ENCODE measurements around the gene NCEH1. TPM values are rescaled to one million over a fixed set of nuclear protein-coding genes. Genes with fewer than 3 reads are reported as not detected.
A peak's percentile ranks its signal among the peaks of the same experiment; 100 is the strongest.

NCEH1 gene
- total and polyA plus RNA-seq, 10 donors = 3.8 to 30.7 (median 16.9) TPM

- intact Hi-C loops (cut with DNase I; ENCODE audit: low total_unique reads) = no loop called here
- WGBS, 5 donors = 91 to 96% (median 93%) methylated on average over 5 of the region's 5 CpGs
- H3K27me3 ChIP-seq (replicated peaks in 1 of 7) = no peaks in the 10 kb centered on the region
- no peak overlapping the region for H3K4me3 ChIP-seq
- H3K27ac ChIP-seq = peak overlapping the region in 4 of 8 donors; percentile 2 to 37 (median 12)
- H3K36me3 ChIP-seq = no peaks in the 10 kb centered on the region
- peaks cover 0 to 27% (median 16%) of the 10 kb centered on the region in 8 donors for H3K9me3 ChIP-seq
- DNase-seq = no peak
- TF ChIP-seq CTCF (IDR thresholded peaks at IDR 0.05 in 8 of 11, conservative IDR thresholded peaks at IDR 0.05 in 3 of 11) (no peak), POLR2A (IDR thresholded peaks at IDR 0.05) (no peak), POLR2AphosphoS5 (IDR thresholded peaks at IDR 0.05) (no peak)
- H3K4me1 ChIP-seq = peaks cover 4 to 16% (median 11%) of the 10 kb centered on the region in 6 donors
Measured at GRCh38 chr3:172615296-172615695, 95.6 kb downstream of the NCEH1 start.

- intact Hi-C loops (cut with DNase I; ENCODE audit: low total_unique reads) = no loop called here
- peaks cover 4 to 16% (median 11%) of the 10 kb centered on the region in 6 donors for H3K4me1 ChIP-seq
- no peak for DNase-seq
- no peaks in the 10 kb centered on the region for H3K36me3 ChIP-seq
- peaks cover 0 to 27% (median 16%) of the 10 kb centered on the region in 8 donors for H3K9me3 ChIP-seq
- TF ChIP-seq POLR2AphosphoS5 (IDR thresholded peaks at IDR 0.05) (no peak), POLR2A (IDR thresholded peaks at IDR 0.05) (no peak), CTCF (IDR thresholded peaks at IDR 0.05 in 8 of 11, conservative IDR thresholded peaks at IDR 0.05 in 3 of 11) (no peak)
- H3K4me3 ChIP-seq = no peak overlapping the region
- peak overlapping the region in 2 of 8 donors; percentile 2 to 23 for H3K27ac ChIP-seq
- H3K27me3 ChIP-seq (replicated peaks in 1 of 7) = no peaks in the 10 kb centered on the region
- WGBS, 5 donors = 74 to 100% (median 99%) methylated on average over 1 to 7 of the region's 7 CpGs
Measured at GRCh38 chr3:172614340-172615274, 96.3 kb downstream of the NCEH1 start.

GRCh38 chr3:172613845-172614244 lies 97.0 kb downstream of the NCEH1 start:
- no peak for DNase-seq
- peaks cover 0 to 27% (median 16%) of the 10 kb centered on the region in 8 donors for H3K9me3 ChIP-seq
- no peak overlapping the region for H3K27ac ChIP-seq
- no peak for TF ChIP-seq CTCF (IDR thresholded peaks at IDR 0.05 in 8 of 11, conservative IDR thresholded peaks at IDR 0.05 in 3 of 11)
- TF ChIP-seq POLR2A (IDR thresholded peaks at IDR 0.05) = no peak
- no peak for TF ChIP-seq POLR2AphosphoS5 (IDR thresholded peaks at IDR 0.05)
- no peak overlapping the region for H3K4me3 ChIP-seq
- peaks cover 4 to 16% (median 11%) of the 10 kb centered on the region in 6 donors for H3K4me1 ChIP-seq
- intact Hi-C loops (cut with DNase I; ENCODE audit: low total_unique reads) = no loop called here
- H3K36me3 ChIP-seq = no peaks in the 10 kb centered on the region
- 76 to 97% (median 89%) methylated on average over 2 of the region's 2 CpGs for WGBS, 5 donors
- H3K27me3 ChIP-seq (replicated peaks in 1 of 7) = no peaks in the 10 kb centered on the region

Measured in spleen (tissue), 11 donors.